Transverse colon (tissue), 3 donors: ENCODE data around the gene ADAM12.

Experiments used
- CTCF ChIP-seq, 5 experiments: fragments of 200-600 bp in 3 of 5; fragments of 450-650 bp in 2 of 5; sonication (generic) in 3 of 5; IDR thresholded peaks; 1 replicate in 2 of 5; 2 replicates in 3 of 5; pipeline ENCODE4 v1.5.1; 2016 to 2017; ENCODE audit warnings: antibody characterized with exemption in 5 of 5, inconsistent platforms in 3 of 5, mild to moderate bottlenecking in 2 of 5, moderate library complexity in 1 of 5
- EP300 ChIP-seq: sonication (generic); formaldehyde crosslinking; IDR thresholded peaks from one replicate; pipeline ENCODE4 v1.6.1; 2017; ENCODE audit warnings: antibody characterized with exemption, low read depth
- POLR2A ChIP-seq: fragments of 450-650 bp; IDR thresholded peaks from one replicate; pipeline ENCODE4 v1.6.1; 2016; ENCODE audit warnings: antibody characterized with exemption, mild to moderate bottlenecking, moderate library complexity

DNA sequence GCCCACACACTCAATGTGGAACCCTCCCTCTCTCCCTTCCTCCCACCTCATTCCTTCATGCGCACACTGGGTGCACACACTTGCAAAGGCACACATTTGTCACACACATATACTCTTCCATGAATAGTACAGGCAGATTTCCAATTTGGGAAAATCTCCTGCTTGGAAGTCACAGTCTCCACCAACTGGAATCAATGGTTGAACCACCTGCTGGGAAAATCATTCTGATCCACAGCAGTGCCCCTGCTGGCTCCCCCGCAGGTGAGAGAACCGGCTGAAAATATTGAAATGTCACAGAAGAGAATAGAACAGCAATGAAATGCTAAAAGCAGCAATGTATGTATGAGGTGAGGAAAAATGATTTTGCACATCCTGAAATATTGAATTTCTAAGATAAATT, 232.7 kb downstream of the ADAM12 start:
- no peak for TF ChIP-seq CTCF (IDR thresholded peaks at IDR 0.05)
- TF ChIP-seq POLR2A, result no peak
- TF ChIP-seq EP300, result no peak
